ENCODE results near the gene CRBN. TPM values are rescaled to one million over a fixed set of nuclear protein-coding genes. Genes with fewer than 3 reads are reported as not detected.

Gene CRBN
- polyA plus RNA-seq (2013) = 20.4 and 20.7 TPM in 2 replicates

DNA sequence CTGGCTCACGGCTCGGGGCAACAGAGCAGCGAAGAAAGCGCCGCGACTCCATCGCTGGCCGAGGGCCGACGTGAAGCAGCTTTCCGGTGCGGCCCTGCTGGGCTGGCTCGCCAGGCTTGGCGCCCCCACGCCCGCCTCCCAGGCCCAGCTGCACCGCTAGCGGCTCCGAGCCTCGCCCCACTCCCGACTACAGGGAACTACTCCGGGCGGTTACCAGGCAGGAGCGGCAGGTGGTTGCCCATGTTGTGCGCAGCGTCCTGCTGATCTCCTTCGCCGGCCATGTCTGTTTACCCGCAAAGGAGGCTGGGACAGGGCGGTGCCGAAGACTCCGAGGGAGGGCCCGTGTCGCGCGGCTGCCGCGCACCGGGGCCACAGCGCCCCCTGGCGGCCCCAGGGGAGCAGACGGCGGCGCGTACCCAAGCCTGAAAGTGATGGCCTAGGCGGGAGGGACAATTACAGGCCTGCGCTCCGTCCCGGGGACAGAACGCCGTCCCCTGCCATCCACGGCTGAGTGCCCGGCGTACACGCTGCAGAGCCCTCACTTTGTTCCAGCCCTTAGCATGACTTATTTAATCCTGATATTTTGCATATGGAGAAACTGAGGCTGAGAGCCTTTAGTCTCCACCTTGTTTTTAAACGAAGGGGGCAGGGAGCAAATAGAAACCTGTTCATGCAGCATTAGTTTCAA is at the start of gene CRBN:
Gene CRBN, minus strand, starts transcription at position 285 of the 688 bp plus-strand sequence. Its CDS starts 4 bp downstream, at position 281.
- Histone ChIP-seq H3K14ac (ENCODE audit: low read length) (peak within 1 kb of the TSS; percentile 10), H2BK120ac (ENCODE audit: insufficient read depth, low read length, poor library complexity) (no peak within 1 kb of the TSS), H3K36me3 (ENCODE audit: control insufficient read depth in 1 of 2, insufficient read depth in 2 of 2, low read length in 2 of 2) (no peaks in the 10 kb centered on the region), H2AK5ac (ENCODE audit: low read length) (no peak within 1 kb of the TSS), H3K79me1 (ENCODE audit: low read length) (no peaks in the 10 kb centered on the region), H3K23ac (ENCODE audit: low read length) (no peak within 1 kb of the TSS), H3K4me3 (ENCODE audit: low read depth, low read length) (peak within 1 kb of the TSS; percentile 99), H2BK12ac (ENCODE audit: low read length) (no peak within 1 kb of the TSS), H3K27me3 (ENCODE audit: insufficient read depth, low read length) (no peaks in the 10 kb centered on the region), H3K9me3 (ENCODE audit: insufficient read depth, low read depth, low read length) (no peaks in the 10 kb centered on the region), H3K27ac (ENCODE audit: low read depth, low read length) (no peak within 1 kb of the TSS), H4K12ac (ENCODE audit: low read depth, low read length) (peak within 1 kb of the TSS; percentile 56), H3K4me1 (ENCODE audit: control insufficient read depth in 1 of 2, insufficient read depth in 2 of 2, low read length in 2 of 2) (peaks cover 0 to 5% of the 10 kb centered on the region in 2 experiments), H4K8ac (ENCODE audit: low read depth, low read length) (peak within 1 kb of the TSS; percentile 86), H3K4me2 (ENCODE audit: low read length) (peak within 1 kb of the TSS; percentile 90), H3K4ac (ENCODE audit: low read depth, low read length) (peak within 1 kb of the TSS; percentile 13), H2AFZ (ENCODE audit: insufficient read depth, low read length, poor library complexity) (peak within 1 kb of the TSS; percentile 93), H3K9ac (ENCODE audit: low read length) (peak within 1 kb of the TSS; percentile 88), H3K18ac (ENCODE audit: low read length) (peak within 1 kb of the TSS; percentile 54), H2BK5ac (ENCODE audit: low read depth, low read length, poor library complexity) (no peak within 1 kb of the TSS), H3K79me2 (ENCODE audit: control insufficient read depth, insufficient read depth, low read length, poor library complexity) (no peaks in the 10 kb centered on the region), H4K91ac (ENCODE audit: low read depth, low read length) (peak within 1 kb of the TSS; percentile 17)
- DNase-seq = peak; percentile 86 to 94
- WGBS (ENCODE audit: extremely low coverage, insufficient coverage, insufficient read length) = no CpG with 5 or more reads among the region's 56 CpGs

DNA sequence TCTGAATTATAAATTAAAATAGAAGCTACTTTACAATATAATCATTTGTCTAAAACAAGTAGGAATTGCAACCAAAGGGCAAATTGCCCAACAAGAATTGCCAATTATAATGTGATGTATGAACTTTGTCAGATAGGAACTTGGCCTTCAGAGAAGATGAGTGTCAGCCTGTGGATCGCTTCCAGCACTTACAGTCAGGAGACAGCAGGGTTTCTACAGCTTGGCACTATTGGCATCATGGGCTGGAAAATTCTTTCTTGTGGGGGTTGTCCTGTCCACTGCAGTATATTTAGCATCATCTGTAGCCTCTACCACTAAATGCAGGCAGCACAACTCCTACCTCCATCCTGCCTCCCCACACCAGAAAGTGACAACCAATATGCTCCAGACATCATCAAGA is 48.1 kb upstream of the CRBN start:
- Histone ChIP-seq H3K9me3 (ENCODE audit: insufficient read depth, low read depth, low read length) (no peaks in the 10 kb centered on the region), H3K79me1 (ENCODE audit: low read length) (no peaks in the 10 kb centered on the region), H3K18ac (ENCODE audit: low read length) (no peak overlapping the region), H3K79me2 (ENCODE audit: control insufficient read depth, insufficient read depth, low read length, poor library complexity) (no peaks in the 10 kb centered on the region), H3K27ac (ENCODE audit: low read depth, low read length) (no peak overlapping the region), H3K27me3 (ENCODE audit: insufficient read depth, low read length) (no peaks in the 10 kb centered on the region), H3K36me3 (ENCODE audit: control insufficient read depth in 1 of 2, insufficient read depth in 2 of 2, low read length in 2 of 2) (no peaks in the 10 kb centered on the region), H3K9ac (ENCODE audit: low read length) (no peak overlapping the region), H2BK5ac (ENCODE audit: low read depth, low read length, poor library complexity) (no peak overlapping the region), H2AK5ac (ENCODE audit: low read length) (no peak overlapping the region), H4K91ac (ENCODE audit: low read depth, low read length) (no peak overlapping the region), H3K4me1 (ENCODE audit: control insufficient read depth in 1 of 2, insufficient read depth in 2 of 2, low read length in 2 of 2) (no peaks in the 10 kb centered on the region), H3K14ac (ENCODE audit: low read length) (no peak overlapping the region), H3K4me3 (ENCODE audit: low read depth, low read length) (no peak overlapping the region), H3K23ac (ENCODE audit: low read length) (no peak overlapping the region), H3K4me2 (ENCODE audit: low read length) (no peak overlapping the region), H3K4ac (ENCODE audit: low read depth, low read length) (no peak overlapping the region), H2AFZ (ENCODE audit: insufficient read depth, low read length, poor library complexity) (no peak overlapping the region), H4K12ac (ENCODE audit: low read depth, low read length) (no peak overlapping the region), H2BK120ac (ENCODE audit: insufficient read depth, low read length, poor library complexity) (no peak overlapping the region), H2BK12ac (ENCODE audit: low read length) (no peak overlapping the region), H4K8ac (ENCODE audit: low read depth, low read length) (no peak overlapping the region)
- WGBS (ENCODE audit: extremely low coverage, insufficient coverage, insufficient read length) = no CpG with 5 or more reads among the region's 1 CpG
- DNase-seq = no peak

DNA sequence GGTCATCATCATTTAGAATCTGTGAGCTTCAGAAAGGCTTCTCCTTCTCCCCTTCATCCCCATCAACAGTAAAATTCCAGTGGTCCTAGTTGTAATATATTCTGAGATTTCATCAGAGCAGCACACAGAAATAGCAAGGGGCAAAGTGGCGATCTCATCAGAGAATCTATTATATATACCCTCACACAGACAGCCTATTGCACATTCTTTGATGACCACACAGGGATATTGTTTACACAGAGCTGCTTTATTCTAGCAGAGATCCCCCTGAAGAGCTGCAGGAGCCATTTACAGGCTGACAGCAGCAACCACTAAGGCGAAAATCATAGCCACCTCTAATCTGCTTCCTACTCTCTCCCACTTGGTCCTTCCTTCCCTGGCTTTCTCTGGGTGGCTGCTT is 42.0 kb upstream of the CRBN start:
- H3K4me1 ChIP-seq (ENCODE audit: control insufficient read depth in 1 of 2, insufficient read depth in 2 of 2, low read length in 2 of 2) = no peaks in the 10 kb centered on the region
- no peak overlapping the region for H4K12ac ChIP-seq (ENCODE audit: low read depth, low read length)
- no peak overlapping the region for H3K4ac ChIP-seq (ENCODE audit: low read depth, low read length)
- no peak overlapping the region for H3K18ac ChIP-seq (ENCODE audit: low read length)
- H3K9me3 ChIP-seq (ENCODE audit: insufficient read depth, low read depth, low read length) = no peaks in the 10 kb centered on the region
- no peak overlapping the region for H2AK5ac ChIP-seq (ENCODE audit: low read length)
- H3K36me3 ChIP-seq (ENCODE audit: control insufficient read depth in 1 of 2, insufficient read depth in 2 of 2, low read length in 2 of 2) = no peaks in the 10 kb centered on the region
- H2AFZ ChIP-seq (ENCODE audit: insufficient read depth, low read length, poor library complexity) = no peak overlapping the region
- no peak overlapping the region for H2BK12ac ChIP-seq (ENCODE audit: low read length)
- H3K14ac ChIP-seq (ENCODE audit: low read length) = no peak overlapping the region
- no peak overlapping the region for H4K8ac ChIP-seq (ENCODE audit: low read depth, low read length)
- H3K27ac ChIP-seq (ENCODE audit: low read depth, low read length) = no peak overlapping the region
- no peak overlapping the region for H4K91ac ChIP-seq (ENCODE audit: low read depth, low read length)
- no CpG with 5 or more reads among the region's 2 CpGs for whole genome bisulfite sequencing (ENCODE audit: extremely low coverage, insufficient coverage, insufficient read length)
- no peaks in the 10 kb centered on the region for H3K79me2 ChIP-seq (ENCODE audit: control insufficient read depth, insufficient read depth, low read length, poor library complexity)
- H3K23ac ChIP-seq (ENCODE audit: low read length) = no peak overlapping the region
- DNase-seq = no peak
- H3K4me3 ChIP-seq (ENCODE audit: low read depth, low read length) = no peak overlapping the region
- H2BK120ac ChIP-seq (ENCODE audit: insufficient read depth, low read length, poor library complexity) = no peak overlapping the region
- no peak overlapping the region for H3K9ac ChIP-seq (ENCODE audit: low read length)
- no peaks in the 10 kb centered on the region for H3K79me1 ChIP-seq (ENCODE audit: low read length)
- H2BK5ac ChIP-seq (ENCODE audit: low read depth, low read length, poor library complexity) = no peak overlapping the region
- H3K4me2 ChIP-seq (ENCODE audit: low read length) = no peak overlapping the region
- H3K27me3 ChIP-seq (ENCODE audit: insufficient read depth, low read length) = no peaks in the 10 kb centered on the region

DNA sequence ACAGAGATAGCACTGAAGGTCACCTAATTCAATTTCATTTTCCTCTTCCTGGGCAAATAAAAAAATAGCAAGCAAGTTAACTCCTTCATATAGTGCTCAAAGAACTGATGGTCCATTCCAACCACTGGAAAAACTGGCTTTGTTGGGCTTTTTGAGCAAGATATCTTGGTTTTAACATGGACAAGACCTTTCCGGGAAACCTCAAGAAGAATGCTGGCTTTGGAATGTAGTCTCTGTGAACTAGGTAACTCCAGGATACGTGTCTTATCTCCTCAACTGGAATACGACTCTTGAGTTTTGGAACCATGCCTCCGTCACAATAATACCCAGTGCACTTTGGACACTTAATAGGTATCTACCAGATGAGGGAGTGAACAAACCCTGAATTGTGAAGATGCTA is 36.9 kb upstream of the CRBN start:
- H3K79me2 ChIP-seq (ENCODE audit: control insufficient read depth, insufficient read depth, low read length, poor library complexity) = no peaks in the 10 kb centered on the region
- H3K36me3 ChIP-seq (ENCODE audit: control insufficient read depth in 1 of 2, insufficient read depth in 2 of 2, low read length in 2 of 2) = no peaks in the 10 kb centered on the region
- no peaks in the 10 kb centered on the region for H3K27me3 ChIP-seq (ENCODE audit: insufficient read depth, low read length)
- no peak overlapping the region for H3K18ac ChIP-seq (ENCODE audit: low read length)
- H3K9ac ChIP-seq (ENCODE audit: low read length) = no peak overlapping the region
- H4K8ac ChIP-seq (ENCODE audit: low read depth, low read length) = no peak overlapping the region
- DNase-seq = peak; percentile 64 to 92
- no peak overlapping the region for H3K23ac ChIP-seq (ENCODE audit: low read length)
- no peak overlapping the region for H2AK5ac ChIP-seq (ENCODE audit: low read length)
- H3K14ac ChIP-seq (ENCODE audit: low read length) = no peak overlapping the region
- no peak overlapping the region for H2BK120ac ChIP-seq (ENCODE audit: insufficient read depth, low read length, poor library complexity)
- no peak overlapping the region for H2AFZ ChIP-seq (ENCODE audit: insufficient read depth, low read length, poor library complexity)
- no peaks in the 10 kb centered on the region for H3K4me1 ChIP-seq (ENCODE audit: control insufficient read depth in 1 of 2, insufficient read depth in 2 of 2, low read length in 2 of 2)
- peaks cover 4% of the 10 kb centered on the region for H3K79me1 ChIP-seq (ENCODE audit: low read length)
- peak overlapping the region; percentile 17 for H3K27ac ChIP-seq (ENCODE audit: low read depth, low read length)
- H3K4me3 ChIP-seq (ENCODE audit: low read depth, low read length) = no peak overlapping the region
- H4K91ac ChIP-seq (ENCODE audit: low read depth, low read length) = no peak overlapping the region
- no peak overlapping the region for H2BK12ac ChIP-seq (ENCODE audit: low read length)
- no peak overlapping the region for H3K4me2 ChIP-seq (ENCODE audit: low read length)
- H2BK5ac ChIP-seq (ENCODE audit: low read depth, low read length, poor library complexity) = no peak overlapping the region
- H3K4ac ChIP-seq (ENCODE audit: low read depth, low read length) = no peak overlapping the region
- no CpG with 5 or more reads among the region's 4 CpGs for WGBS (ENCODE audit: extremely low coverage, insufficient coverage, insufficient read length)
- no peak overlapping the region for H4K12ac ChIP-seq (ENCODE audit: low read depth, low read length)
- H3K9me3 ChIP-seq (ENCODE audit: insufficient read depth, low read depth, low read length) = no peaks in the 10 kb centered on the region
